ENCODE data around the gene SDK1.

SDK1 gene

GRCh38 chr7:4177001-4177400 is 875.9 kb downstream of the SDK1 start:
- DNase-seq (ENCODE audit: low spot score) = no peak

GRCh38 chr7:4178416-4178815 is 877.4 kb downstream of the SDK1 start:
- DNase-seq (ENCODE audit: low spot score) = no peak

- DNase-seq (ENCODE audit: low spot score) = no peak
Measured at GRCh38 chr7:4178916-4179687, 878.0 kb downstream of the SDK1 start.

- no peak for DNase-seq (ENCODE audit: low spot score)
Measured at GRCh38 chr7:4179688-4180380, 878.8 kb downstream of the SDK1 start.

GRCh38 chr7:4181446-4181845 is 880.4 kb downstream of the SDK1 start:
- no peak for DNase-seq (ENCODE audit: low spot score)

GRCh38 chr7:4182605-4183300 is 881.7 kb downstream of the SDK1 start:
- DNase-seq (ENCODE audit: low spot score) = no peak

GRCh38 chr7:4184653-4185052 is 883.6 kb downstream of the SDK1 start:
- no peak for DNase-seq (ENCODE audit: low spot score)

GRCh38 chr7:4185136-4185535 is 884.1 kb downstream of the SDK1 start:
- no peak for DNase-seq (ENCODE audit: low spot score)

GRCh38 chr7:4185721-4186512 is 884.9 kb downstream of the SDK1 start:
- no peak for DNase-seq (ENCODE audit: low spot score)

- no peak for DNase-seq (ENCODE audit: low spot score)
Measured at GRCh38 chr7:4186513-4186780, 885.4 kb downstream of the SDK1 start.

GRCh38 chr7:4188651-4189050 is 887.6 kb downstream of the SDK1 start:
- DNase-seq (ENCODE audit: low spot score) = no peak

- DNase-seq (ENCODE audit: low spot score) = no peak
Measured at GRCh38 chr7:4189131-4189570, 888.1 kb downstream of the SDK1 start.

GRCh38 chr7:4190010-4190981 is 889.2 kb downstream of the SDK1 start:
- no peak for DNase-seq (ENCODE audit: low spot score)

- no peak for DNase-seq (ENCODE audit: low spot score)
Measured at GRCh38 chr7:4191046-4191445, 890.0 kb downstream of the SDK1 start.

GRCh38 chr7:4191525-4191924 is 890.5 kb downstream of the SDK1 start:
- no peak for DNase-seq (ENCODE audit: low spot score)

GRCh38 chr7:4195660-4196059 is 894.6 kb downstream of the SDK1 start:
- no peak for DNase-seq (ENCODE audit: low spot score)

- DNase-seq (ENCODE audit: low spot score) = no peak
Measured at GRCh38 chr7:4196121-4196819, 895.2 kb downstream of the SDK1 start.

- DNase-seq (ENCODE audit: low spot score) = no peak
Measured at GRCh38 chr7:4198301-4198700, 897.2 kb downstream of the SDK1 start.

- DNase-seq (ENCODE audit: low spot score) = no peak
Measured at GRCh38 chr7:4200546-4201094, 899.6 kb downstream of the SDK1 start.

- no peak for DNase-seq (ENCODE audit: low spot score)
Measured at GRCh38 chr7:4201566-4201965, 900.5 kb downstream of the SDK1 start.
